GM21717 (cell line): ENCODE measurements around the gene C1R.

Experiments used
- ATAC-seq: cut with Tn5 transposase; IDR thresholded peaks from one replicate; pipeline ENCODE4 v1.9.1; 2021; ENCODE audit warnings: mild to moderate bottlenecking, moderate library complexity; ENCODE audit not compliant: unreplicated experiment

The C1R gene

DNA sequence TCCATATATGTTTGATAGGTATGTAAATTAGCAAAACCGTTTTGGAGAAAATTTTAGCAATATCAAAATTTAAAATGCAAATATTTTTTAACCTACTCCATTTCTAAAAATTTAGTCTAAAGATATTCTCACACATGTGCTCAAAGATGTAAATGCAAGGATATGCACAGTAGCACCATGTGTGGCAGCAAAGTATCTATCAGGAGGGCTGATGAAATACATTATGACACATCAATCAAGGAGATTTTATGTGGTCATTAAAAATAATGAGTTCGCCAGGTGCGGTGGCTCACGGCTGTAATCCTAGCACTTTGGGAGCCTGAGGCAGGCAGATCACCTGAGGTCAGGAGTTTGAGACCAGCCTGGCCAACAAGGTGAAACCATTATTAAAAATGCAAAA, 8.0 kb upstream of the C1R start:
- no peak for ATAC-seq

DNA sequence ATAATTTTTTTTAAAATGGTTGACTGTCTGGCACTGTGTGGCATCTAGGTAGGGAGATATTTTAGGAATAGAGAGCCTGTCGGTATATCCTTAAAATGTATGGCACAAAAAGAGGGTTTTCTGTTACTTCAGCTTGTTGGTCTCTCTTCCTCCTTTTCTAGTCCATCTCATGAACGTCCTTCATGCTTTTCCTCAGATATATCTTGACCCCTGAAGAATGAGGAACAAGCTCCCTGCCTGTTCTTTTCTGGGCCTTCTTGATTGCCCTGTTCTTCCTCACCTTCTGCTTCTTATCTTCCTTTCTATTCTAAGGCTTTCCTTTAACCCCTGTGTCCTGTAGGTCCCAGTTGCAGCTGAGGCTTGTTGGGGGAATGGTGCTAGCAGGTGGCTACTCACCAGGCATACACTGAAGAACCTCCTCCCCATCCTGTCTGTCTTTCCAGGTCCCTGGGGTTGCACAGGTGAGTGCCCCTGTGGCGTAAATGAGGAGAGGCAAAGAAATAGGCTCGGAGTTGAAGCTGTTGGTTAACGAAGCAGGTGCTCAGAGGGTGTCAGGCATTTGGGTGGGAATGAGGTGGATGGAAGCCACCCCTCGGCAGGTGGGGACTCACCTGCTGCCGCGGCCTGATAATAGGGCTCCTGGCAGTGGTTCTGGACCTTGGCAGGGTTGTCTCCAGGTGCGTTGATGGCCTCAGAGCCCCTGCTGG, 7.2 kb upstream of the C1R start:
- no peak for ATAC-seq

DNA sequence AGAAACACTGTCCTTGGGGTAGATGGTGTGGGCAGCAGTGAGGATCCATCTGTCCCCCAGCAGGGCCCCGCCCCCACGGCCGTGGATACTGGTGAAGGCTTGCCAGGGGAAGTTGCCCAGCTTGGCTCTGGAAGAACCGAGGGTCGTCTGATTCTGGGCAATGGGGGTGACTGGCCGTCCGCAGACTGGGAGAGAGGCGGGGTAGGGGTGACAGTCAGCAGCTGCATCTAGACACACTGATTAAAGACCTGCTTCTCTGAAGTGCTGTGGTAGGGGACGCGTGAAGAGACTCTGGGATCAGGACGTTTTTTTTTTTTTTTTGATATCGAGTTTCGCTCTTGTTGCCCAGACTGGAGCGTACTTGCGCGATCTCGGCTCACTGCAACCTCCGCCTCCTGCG, 4.7 kb upstream of the C1R start:
- no peak for ATAC-seq

DNA sequence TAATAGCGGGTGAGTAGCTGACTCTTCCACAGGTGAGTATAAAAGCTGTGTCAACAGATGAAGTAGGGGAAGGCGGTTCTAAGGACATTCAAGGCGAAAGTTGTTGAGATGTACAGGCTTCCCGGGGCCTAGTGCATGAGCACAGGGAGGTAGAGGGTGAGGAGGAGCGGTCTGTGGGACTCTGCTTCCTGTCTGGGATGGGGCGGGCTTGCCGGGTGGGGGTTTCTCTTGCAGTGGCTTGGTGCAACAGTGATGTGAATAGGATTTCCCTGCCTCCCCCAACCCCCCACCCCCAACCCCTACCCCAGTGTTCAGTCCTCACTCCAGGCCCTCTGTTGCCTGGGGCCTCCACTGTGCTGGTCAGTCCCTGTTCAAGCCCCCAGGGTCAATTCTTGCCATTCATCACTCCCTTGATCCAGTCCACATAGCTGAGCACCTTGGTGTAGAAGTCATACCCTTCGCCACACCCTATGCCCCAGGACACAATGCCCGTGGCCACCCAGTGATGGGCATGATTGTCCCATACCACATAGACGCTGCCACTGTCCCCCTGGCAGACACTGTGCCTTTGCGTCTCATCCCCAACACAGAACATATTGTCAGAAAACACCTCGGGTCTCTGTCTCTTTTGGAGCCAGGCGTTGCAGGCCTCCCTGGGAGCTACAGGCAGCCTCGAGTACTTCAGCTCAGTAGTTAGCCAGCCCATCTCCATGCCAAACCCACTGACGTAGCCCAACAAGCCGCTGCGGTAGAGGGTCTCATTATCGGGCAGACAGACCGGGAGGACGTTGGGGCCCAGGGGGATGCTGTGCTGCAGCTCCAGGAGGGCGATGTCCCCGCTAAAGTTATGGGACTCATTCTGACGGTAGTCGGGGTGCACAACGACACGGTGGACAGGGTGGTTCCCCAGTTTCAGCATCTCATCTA, 4.0 kb upstream of the C1R start:
- no peak for ATAC-seq

DNA sequence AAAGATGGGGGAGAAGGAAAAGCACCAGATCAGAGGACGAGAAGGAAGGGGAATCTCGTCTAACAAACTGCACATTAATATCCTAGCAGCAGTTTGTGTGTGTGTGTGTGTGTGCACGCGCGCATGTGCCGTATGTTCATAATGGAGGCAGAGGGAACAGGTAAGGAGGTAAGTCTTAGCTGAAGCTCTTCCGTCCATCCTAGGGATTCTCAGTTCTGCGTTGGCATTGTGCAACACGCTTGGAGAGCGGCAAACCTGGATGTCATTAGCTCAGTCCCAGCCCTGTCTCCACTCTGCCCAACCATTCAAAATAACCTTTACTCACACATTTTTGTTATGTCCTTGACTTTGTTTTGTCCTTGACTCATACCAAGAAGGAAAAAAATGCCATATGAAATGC, 1.6 kb upstream of the C1R start:
- no peak for ATAC-seq

DNA sequence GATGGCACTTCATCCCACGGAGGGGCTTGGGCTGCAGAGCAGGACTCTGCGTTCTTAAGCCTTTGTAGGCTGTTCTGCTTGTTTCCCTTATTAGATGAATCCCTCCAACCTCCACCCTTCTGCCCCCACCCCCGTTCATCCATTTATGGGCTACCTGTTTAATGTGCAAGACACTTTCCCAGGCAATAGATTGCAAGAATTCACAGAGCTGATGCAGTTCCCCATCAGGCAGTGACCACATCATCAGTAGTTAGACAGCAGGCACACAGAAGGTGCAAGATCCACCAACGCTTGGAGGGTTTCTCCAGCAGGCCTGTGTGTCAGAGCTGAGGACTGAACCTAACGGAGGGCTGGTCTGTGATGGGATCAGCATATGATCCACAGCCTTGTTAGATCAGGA, 1.2 kb upstream of the C1R start:
- ATAC-seq, result no peak

DNA sequence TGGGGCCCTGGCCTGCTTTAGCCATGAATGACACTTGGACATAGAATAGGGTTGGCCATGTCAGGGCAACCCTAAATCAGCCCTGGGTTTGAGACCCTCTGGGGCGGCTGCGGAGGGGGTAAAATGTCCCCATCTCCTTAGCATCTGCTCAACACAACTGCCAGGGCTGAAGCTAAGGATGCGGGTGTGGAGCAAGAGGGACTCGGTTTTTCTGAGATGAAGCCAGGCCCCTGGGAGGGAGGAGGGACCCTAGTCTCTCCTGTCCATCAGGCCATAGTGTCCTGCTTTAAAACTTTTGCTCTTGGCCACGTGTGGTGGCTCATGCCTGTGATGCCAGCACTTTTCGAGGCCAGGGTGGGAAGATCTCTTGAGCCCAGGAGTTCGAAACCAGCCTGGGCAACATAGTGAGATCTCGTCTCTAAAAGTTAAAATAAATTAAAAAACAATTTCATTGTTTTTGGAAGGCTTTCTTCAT, 778 bp upstream of the C1R start:
- no peak for ATAC-seq

DNA sequence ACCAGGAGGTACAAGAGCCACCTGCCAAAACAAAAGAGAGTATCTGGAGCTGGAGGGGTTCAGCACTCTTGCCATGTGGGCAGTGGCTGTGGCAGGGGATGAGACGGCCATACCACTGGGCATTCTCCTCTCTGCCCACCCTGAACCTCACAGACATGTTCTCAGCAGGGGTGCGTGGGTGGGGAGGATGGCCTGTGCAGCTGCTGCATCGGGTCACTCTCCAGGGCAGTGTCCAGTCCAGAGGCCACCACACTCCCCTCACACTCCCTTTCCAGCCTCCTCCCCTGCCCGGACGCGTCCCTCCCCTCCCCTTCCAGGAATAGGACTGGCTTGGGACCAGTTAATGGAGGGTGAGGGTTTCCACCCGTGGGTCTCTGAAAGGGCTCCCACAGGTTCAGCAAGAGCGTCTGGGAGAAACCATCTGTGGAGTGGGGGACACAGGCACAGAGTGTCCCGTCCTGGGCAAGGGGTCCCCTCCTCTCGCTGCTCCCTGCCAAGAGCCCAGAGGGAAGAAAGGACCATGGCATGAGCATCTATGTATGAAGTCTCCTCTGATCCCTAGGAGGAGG, 501 bp downstream of the C1R start:
- ATAC-seq, result no peak

DNA sequence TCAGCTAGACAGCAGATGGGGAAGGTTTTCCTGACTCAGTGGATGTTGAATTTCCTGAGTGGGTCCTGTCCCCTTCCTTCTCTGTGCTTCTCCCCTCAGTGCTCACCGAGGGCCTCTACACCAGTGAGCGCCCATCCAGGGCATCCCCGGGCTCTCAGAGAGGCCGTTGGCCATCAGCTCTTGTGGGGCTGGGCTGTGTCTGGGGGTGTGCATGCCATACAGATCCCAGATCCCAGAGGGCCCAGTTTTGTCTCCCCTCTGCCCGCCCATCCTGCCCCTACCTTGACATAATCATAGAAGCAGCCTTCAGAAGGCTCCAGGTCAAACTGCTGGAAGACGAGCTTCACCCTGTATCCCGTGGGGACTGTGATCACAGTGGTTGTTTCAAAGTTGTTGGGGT, 1.1 kb downstream of the C1R start:
- no peak for ATAC-seq

DNA sequence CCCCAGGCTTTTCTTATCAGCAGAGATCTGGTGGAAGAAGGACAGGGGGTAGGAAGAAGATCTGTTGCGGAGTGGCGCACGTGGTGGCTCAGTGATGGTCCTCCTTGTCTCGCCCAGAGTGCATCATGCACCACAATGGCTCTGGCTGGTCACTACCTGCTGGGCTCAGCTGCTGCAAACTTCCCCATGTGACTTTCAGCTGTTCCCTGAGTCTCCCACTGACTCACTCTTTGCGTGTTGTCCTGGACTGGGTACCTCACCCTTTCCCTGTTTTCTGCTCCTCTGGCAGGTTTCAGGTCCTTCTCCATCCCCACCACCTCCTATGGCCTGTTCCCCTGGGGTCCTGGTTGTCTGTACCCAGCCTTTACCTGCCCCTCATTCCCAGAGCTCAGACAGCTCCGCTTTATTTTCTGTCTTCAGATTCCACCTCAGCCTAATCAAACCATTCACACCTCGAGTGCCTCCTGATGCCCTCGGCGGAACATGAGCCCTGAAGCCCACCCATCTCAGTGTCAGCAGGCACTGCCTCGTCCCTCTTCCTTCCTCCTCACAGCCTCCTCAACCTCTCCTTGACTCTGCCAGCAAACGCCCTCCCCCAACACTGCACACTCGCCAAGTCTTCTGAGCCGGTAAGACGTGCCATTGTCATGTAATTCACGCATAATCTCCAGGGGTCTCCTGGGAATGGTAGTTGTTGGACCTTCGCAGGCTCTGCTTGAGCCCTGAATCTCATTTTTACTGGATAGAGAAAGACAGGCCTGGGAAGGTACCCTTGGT, 1.8 kb downstream of the C1R start:
- ATAC-seq, result no peak

DNA sequence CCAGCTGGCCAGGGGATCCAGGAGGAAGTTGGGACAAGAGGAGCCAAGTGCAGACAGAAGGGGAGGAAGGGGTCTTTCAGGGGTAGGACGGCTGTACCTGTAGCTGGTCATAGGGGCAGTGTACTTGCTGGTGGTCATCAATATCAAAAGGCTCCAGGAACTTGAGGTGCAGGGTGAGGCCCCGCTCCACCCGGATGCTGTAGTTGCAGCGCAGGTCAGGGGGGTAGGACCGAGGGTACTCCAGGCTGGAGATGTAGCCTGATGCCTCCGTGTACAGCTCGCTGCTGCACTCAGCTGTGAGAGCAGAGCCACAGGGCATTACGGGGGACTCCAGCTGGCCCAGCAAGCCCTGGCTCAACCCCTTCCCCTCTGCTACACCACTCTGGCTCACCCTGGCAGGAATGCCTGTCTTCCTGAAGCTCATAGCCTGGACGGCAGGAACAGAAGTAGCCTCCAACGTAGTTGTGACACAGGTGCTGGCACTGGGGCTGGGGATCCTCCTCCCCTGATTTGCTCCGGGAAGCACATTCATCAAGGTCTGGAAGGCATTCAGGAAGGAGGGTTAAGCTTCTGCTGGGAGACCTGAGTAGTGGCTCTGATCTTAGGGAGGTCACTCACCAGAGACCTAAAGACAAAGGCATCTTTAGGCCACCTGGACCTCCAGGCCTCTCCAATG, 2.9 kb downstream of the C1R start:
- no peak for ATAC-seq

DNA sequence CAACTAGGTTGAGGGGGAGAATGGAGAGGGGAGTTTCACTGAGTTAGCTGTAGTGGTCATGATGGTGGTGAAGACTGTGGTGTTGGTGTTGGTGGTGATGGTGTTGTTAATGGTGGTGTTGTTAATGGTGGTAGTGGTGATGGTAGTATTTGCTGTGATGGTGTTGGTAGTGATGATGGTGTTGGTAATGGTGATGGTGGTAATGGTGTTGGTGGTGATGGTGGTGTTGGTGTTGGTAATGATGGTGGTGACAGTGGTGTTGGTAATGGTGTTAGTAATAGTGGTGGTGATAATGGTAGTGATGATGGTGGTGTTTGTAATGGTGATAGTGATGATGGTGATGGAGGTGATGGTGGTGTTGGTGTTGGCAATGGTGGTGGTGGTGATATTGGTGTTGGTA, 9.1 kb downstream of the C1R start:
- no peak for ATAC-seq

DNA sequence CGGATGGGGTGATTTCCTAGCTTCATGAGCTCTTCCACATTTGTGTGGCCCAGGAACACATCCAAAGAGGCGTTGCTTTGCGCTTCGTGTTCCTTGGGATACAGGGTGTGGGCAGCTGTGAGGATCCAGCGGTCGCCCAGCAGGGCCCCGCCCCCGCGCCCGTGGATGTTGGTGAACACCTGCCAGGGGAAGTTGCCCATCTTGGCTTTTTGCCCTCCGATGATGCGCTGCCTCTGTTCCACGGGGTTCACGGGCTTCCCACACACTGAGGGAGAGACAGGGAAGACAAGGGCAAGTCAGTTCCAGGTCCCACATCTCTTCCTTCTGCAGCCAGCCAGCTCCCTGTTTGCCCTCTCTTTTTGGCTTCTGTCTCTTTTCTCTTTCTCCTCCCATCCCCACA, 11.2 kb downstream of the C1R start:
- ATAC-seq, result no peak

DNA sequence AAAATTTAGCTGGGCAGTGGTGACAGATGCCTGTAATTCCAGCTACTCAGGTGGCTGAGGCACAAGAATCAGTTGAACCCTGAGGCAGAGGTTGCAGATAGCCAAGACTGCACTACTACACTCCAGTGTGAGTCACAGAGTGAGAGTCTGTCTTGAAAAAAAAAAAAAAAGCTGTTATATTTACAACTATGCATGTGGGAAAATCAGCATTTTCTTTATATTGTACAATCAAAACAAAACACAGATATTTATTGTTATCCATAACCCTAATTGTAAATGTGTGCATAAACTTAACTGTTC, 12.5 kb downstream of the C1R start:
- no peak for ATAC-seq

DNA sequence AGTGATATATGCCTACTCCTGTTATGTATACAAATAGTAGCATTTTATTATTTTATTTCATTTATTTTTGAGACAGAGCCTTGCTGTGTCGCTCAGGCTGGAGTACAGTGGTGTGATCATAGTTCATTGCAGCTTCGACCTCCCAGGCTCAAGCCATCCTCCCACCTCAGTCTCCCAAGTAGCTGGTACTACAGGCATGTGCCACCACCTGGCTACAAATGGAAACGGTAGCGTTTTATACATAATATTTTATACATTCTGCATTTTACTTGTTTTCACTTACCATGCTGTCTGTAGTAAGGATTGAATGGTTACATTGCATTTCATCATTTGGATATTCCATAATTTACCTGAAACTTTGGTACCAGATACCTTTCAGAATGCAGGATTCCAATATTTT, 14.1 kb downstream of the C1R start:
- ATAC-seq, result no peak

DNA sequence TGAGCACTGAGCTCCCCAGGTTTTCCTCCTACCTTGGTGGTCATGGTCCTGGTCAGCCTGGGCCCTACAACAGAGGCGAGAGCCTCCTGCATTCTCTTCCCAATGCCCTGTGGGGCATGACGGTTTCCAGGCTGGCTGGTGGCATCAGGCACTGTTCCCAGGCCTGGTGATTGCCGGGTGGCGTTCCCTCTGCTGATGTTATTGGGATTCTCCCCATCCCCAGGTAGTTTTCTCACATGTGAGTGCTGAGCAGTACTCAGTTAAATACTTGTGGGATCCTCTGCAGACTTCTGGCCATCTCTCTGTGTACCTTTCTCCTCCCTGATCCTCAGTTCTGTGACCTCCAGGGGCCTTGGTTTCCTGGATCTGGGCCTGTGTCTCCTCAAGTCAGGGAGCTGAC, 15.8 kb downstream of the C1R start:
- ATAC-seq, result no peak

DNA sequence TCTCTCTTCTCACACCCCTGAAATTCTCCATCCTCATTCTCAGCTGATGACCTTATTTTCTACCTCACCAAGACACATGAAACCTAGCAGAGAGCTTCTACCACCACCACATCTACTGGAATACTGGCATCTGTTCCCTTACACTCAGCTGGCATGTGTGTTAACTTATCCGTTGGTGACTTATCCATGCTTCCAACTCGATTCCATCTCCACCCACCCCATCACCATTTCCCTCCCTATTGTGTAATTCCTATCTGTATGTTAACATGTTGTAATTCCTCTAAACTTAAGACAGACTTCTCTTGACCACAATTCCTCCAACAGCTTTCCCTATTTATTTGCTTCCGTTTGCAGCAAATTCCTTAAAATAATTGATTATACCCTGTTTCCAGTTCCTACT, 16.3 kb downstream of the C1R start:
- no peak for ATAC-seq

DNA sequence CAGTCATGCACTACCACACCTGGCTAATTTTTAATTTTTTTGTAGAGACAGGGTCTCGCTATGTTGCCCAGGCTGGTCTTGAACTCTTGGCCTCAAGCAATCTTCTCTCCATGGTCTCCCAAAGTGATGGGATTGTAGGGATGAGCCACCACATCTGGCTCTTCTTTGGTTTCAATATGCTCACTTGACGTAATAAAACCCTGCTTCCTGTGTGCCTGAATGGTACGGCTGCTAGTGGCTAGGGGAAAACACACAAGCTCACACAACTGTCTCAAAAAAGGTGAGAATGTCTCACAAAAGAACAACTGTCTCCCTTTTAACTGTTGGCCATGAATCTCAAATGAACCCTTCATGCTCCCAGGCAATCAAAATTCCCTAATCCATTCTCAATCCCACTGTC, 16.7 kb downstream of the C1R start:
- ATAC-seq, result no peak

DNA sequence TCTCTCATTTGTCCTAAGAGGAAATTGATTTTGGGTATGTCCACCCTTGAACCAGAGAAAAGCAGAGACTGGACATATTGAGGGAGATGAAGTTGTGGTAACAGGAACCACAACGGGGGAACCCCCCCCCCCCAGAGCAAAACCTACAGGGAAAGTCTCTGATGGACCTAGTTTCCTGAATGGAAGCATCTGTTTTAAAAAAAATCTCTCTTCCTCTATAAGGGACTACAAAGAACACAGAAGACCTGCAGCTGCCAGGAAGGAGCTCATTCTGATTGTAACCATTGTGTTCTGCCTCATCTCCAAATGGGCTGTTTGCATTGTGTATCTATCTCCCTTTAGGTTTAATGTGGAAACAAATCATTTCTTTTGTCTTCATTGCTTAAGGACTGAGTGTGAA, 18.3 kb downstream of the C1R start:
- no peak for ATAC-seq

DNA sequence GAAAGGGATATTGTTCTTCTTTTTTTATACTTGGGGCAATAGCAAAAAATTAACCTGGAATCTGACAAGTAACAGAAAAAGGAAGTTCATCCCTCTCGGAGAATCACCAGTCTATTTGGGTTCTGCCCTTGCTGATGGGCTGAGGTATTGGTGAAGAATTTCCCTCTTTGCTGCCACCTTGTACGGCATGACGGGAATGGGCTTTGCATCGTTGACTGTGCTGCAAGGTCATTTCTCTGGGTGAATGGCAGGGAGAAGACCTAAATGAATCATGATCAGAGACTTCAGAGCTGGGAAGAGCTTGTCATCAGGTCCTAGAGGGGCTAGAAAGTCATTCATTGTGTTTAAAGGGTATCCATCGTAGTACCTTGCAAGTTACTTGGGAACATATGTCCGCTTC, 19.7 kb downstream of the C1R start:
- ATAC-seq, result no peak

DNA sequence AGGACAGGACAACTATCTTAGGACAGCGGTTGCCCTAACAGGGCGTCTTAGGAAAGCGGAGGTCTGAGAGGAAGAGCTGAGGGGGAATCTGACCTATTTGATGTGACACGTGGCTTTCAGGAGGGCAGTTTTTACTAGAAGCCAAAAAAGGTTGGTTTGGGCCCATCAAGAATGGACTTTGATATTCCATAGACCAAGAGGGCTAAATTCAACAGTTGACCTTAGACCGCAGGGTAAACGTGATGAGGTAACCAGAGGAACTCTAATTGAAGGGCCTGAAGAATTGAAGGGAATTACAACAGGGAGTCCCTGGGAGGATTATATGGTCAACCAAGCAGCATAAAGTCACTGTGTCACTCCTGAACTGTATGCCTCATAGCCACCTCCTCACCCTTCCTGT, 20.2 kb downstream of the C1R start:
- ATAC-seq, result no peak
